Ecto neural progenitor cell (in vitro differentiated cells): Measurements from ENCODE around the gene TPT1.
"Not testable (repeated sequence)": the region's sequence is repeated elsewhere in the genome, so short reads cannot be mapped to it uniquely, and the experiment has no call there.

Experiments
- DNase-seq: peaks from one replicate; pipeline ENCODE4 v3.0.0-alpha.2; 2018; ENCODE audit warnings: low spot score

The TPT1 gene

DNA sequence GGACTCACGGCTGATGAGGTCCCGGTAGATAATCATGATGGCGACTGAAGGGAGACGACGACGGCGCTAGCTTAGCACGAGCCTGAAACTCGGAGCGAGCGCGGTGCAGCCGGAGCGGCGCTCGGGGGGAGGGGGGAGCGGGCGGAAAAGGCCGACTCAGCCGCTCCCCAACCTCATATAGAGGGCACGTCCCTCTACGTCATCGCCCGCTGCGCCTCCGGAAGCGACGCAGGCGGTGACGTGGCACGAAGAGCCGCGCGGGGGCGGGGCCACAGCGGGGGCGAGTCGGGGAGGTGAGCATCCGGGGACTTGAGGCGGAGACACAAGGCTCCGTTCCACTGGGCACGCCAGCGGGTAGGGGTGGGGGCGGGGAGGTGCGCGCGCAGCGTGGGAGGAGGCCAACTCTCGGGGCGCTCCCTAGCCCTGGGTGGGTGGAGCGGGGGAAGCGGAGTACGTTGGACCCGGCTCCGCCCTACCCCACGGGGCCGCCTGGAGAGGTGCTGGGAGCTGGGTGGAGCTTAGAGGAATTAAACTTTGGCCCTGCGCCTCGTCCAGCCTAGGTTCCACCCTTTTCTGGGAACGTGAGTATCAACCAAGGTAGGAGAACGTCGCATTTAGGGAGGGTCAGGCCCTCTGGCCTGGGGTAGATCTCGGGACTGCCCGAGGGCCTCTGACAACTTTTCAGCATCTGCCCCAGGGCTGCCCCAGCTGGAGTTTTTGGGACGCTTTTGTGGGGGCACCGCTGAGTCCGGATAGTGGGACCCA is at the start of gene TPT1:
TPT1 (minus strand) TSS at position 150 of the 765 bp plus-strand sequence; CDS start at position 36, 114 bp downstream.
- DNase-seq: peak; percentile 100

GRCh38 chr13:45390348-45390747 is 49.4 kb upstream of the TPT1 start:
- DNase-seq: not testable (repeated sequence)

DNA sequence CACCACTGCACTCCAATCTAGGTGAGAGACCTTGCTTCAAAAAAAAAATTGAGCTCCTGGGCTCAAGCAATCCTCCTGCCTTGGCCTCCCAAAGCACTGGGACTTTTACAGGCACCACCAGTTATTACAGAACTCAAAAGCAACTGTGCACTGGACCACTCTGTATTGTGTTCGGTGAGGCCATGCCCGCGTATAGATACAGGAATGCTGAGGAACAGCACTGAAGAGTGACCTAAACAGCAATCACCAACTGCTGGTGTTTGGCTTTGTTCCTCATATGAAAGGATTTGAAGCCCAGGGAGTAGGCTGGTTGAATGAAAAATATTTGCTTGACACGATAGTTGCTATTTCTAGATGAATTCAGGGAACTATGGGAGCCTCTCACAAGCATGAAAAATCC is 47.7 kb upstream of the TPT1 start:
- no peak for DNase-seq

- not testable (repeated sequence) for DNase-seq
Observed at GRCh38 chr13:45386892-45387575, 46.1 kb upstream of the TPT1 start.

DNA sequence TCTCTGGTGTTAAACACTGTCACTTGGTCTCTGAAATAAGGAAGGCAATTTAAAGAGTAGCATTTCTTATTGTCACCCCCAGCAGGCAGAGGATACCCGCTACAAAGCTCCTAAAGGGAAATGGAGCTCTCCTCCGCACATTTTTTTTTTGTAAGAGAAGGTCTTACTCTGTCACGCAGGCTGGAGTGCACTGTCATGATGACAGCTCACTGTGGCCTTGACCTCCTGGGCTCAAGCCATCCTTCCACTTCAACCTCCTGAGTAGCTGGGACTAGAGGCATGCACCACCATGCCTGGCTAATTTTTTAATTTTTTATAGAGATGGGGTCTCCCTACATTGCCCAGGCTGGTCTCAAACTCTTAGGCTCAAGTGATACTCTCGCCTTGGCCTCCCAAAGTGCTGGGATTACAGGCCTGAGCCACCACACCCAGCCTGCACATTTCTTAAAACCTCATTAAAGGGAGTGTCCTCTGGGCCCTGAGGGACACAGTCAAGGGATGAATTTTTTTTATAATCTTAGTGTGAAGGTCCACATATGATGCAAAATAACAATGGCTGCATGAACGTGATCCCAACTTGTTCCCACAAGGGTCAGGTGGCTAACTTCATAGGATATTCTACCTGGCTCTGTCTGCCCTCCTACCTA is 45.0 kb upstream of the TPT1 start:
- no peak for DNase-seq

- no peak for DNase-seq
Observed at GRCh38 chr13:45385320-45385719, 44.3 kb upstream of the TPT1 start.

GRCh38 chr13:45384474-45385174 is 43.6 kb upstream of the TPT1 start:
- no peak for DNase-seq

DNA sequence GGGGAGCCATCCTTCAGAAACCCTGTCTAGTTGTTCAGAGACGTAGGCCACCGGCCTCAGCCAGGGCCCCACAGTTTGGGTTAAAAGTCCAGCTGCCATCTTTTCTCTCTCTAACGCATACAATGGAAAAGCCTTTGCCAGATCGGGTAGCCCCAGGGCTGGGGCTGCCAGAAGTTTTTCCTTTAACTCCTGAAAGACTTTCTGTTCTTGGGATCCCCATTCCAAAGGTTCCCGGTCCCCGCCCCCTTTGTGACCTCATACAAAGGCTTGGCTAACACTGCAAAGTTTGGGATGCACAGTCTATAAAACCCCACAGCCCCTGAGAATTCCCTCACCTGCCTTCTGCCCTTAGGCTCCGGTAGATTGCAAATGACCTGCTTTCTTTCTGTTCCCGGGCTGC is 41.8 kb upstream of the TPT1 start:
- not testable (repeated sequence) for DNase-seq

DNA sequence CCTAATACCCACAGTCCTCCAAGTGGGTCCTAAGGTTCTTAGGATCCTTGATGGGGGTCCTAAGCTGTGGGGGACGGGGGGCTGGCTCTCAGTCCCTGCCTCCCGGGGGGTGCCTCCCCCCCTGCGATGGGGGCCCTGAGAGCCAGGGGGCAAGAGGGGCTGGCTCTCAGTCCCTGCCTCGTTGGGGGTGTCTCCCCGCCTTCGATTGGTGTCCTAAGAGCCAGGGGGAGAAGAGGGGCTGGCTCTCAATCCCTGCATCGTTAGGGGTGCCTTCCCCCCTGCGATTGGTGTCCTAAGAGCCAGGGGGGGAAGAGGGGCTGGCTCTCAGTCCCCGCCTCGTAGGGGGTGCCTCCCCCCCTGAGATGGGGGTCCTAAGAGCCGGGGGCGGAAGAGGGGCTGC is 40.2 kb upstream of the TPT1 start:
- no peak for DNase-seq

DNA sequence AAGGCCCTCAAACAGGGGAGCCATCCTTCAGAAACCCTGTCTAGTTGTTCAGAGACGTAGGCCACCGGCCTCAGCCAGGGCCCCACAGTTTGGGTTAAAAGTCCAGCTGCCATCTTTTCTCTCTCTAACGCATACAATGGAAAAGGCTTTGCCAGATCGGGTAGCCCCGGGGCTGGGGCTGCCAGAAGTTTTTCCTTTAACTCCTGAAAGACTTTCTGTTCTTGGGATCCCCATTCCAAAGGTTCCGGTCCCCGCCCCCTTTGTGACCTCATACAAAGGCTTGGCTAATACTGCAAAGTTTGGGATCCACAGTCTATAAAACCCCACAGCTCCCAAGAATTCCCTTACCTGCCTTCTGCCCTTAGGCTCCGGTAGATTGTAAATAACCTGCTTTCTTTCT is 39.7 kb upstream of the TPT1 start:
- DNase-seq: not testable (repeated sequence)

DNA sequence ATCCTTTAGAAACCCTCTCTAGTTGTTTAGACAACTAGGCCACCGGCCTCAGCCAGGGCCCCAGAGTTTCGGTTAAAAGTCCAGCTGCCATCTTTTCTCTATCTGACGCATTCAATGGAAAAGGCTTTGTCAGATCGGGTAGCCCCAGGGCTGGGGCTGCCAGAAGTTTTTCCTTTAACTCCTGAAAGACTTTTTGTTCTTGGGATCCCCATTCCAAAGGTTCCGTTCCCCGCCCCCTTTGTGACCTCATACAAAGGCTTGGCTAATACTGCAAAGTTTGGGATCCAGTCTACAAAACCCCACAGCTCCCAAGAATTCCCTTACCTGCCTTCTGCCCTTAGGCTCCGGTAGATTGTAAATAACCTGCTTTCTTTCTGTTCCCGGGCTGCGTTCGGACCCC is 38.5 kb upstream of the TPT1 start:
- not testable (repeated sequence) for DNase-seq

GRCh38 chr13:45378786-45379185 is 37.8 kb upstream of the TPT1 start:
- not testable (repeated sequence) for DNase-seq

DNA sequence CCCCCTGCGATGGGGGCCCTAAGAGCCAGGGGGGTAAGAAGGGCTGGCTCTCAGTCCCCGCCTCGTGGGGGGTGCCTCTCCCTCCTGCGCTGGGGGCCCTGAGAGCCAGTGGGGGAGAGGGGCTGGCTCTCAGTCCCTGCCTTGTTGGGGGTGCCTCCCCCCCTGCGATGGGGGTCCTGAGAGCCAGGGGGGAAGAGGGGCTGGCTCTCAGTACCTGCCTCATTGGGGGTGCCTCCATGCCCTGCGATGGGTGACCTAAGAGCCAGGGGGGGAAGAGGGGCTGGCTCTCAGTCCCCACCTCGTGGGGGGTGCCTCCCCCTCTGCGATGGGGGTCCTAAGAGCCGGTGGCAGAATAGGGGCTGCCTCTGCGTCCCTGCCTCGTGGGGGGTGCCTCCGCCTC is 36.3 kb upstream of the TPT1 start:
- DNase-seq: not testable (repeated sequence)

- not testable (repeated sequence) for DNase-seq
Observed at GRCh38 chr13:45376651-45377050, 35.7 kb upstream of the TPT1 start.

DNA sequence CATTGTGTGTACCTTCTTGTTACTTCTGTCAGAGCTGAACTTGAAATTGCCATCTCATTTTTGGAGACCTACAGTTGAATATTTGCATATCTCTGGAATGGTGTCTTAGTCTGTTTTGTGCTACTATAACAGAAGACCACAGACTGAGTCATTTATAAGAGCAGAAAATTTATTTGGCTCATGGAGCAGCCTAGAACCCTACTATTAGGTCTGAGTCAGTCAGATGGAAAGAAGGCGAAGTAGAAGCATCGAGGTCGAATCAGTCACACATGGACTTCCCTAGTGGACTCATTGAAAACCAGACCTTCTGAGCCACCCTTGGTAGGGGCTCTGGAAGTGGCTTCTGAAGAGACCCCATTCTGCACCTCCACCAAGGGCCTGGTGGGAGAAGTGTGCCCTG is 33.9 kb upstream of the TPT1 start:
- DNase-seq: no peak

DNA sequence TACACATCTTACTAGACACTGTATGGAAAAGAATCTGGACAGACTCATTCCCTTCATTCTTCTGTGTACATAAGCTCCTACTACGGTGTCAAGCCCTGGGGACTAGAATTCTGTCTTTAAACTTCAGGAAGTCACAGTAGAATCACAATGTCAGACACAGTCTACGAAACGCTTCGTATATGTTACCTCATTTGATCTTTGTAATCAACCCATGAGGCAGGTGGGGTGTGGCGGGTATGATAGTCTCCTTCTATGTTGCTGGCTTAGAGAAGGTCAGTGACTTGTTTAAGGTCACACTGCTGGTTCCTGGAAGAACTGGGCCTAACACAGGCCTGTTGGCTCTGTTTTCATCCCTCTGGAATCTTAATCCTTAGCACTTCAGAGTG is 32.2 kb upstream of the TPT1 start:
- DNase-seq: no peak

- DNase-seq: no peak
Observed at GRCh38 chr13:45372189-45373161, 31.5 kb upstream of the TPT1 start.

DNA sequence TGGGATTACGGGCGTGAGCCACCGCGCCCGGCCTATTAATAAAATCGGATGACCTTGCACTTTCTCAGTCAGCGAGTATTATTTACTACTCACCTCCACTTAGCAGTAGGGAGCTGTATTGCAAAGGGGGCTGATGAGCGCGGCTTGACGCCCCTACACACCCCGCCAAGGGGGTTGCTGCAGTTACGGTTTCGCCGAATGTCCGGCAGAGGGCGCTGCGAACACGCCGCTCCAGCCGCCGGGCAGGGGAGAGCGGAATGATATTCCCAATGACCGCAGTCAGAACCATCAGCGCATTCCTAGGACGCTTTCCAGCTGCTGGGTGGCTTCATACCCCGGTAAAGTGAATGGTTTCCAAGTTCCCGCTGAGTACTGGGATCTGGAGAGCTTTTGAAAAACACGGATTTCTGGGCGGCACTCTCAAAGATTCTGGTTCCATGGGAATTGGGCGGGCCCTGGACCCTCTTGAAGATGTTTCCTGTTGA is 30.0 kb upstream of the TPT1 start:
- DNase-seq: peak; percentile 89

DNA sequence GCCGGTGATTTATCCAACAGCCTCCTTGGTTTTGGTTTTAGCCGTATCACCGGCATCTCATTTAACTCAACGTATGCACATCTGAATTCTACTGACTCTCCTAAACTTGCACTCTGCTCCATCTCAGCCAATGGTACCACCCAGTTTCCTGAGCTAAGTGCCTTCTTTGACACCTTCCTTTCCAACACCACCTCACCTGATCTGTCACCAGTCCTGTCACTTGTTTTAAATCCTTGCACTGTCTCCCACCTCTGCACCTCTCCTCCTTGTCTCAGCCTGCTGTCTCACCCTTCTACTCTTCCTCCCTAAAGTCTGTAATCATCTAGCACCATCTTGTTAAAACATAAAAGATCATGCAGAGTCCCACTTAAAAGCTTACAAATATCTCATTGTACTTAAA is 28.1 kb upstream of the TPT1 start:
- DNase-seq: no peak

- DNase-seq: no peak
Observed at GRCh38 chr13:45368571-45368970, 27.6 kb upstream of the TPT1 start.

DNA sequence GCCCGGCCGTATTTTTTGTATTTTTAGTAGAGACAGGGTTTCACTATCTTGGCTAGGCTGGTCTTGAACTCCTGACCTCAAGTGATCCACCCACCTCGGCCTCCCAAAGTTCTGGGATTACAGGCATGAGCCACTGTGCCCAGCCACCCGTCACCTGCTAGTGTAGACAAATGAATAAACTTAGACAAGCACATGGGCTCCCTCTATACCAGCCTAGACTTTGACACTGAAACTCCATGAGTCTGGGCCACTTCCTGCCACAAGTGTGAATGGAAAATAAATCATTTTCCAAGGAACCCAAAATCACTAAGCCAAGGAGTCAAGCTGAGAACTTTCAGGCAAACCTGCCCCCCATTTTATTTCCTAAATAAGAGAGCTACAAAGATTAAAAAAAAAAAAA is 27.0 kb upstream of the TPT1 start:
- no peak for DNase-seq
